H9 (cell line): ENCODE results near the gene STAT1. TPM values are rescaled to one million over a fixed set of nuclear protein-coding genes. Genes with fewer than 3 reads are reported as not detected.

Experiments
- DNase-seq: peaks from one replicate; pipeline ENCODE4 v3.0.0-alpha.2; 2017
- H2AFZ ChIP-seq: one replicate; pipeline ENCODE4 v1.6.1; 2013; ENCODE audit warnings: mild to moderate bottlenecking, low read length, control low read depth, moderate library complexity
- H2AK5ac ChIP-seq: 2 replicates; pipeline ENCODE4 v1.6.1; 2013; ENCODE audit warnings: low read length, control low read depth, mixed read lengths; ENCODE audit not compliant: insufficient read length
- H2BK120ac ChIP-seq: one replicate; pipeline ENCODE4 v1.6.1; 2013; ENCODE audit warnings: low read depth, mild to moderate bottlenecking, low read length, control low read depth, inconsistent platforms; ENCODE audit not compliant: poor library complexity, severe bottlenecking
- H2BK12ac ChIP-seq: 2 replicates; pipeline ENCODE4 v1.6.1; 2013; ENCODE audit warnings: low read length, control low read depth, mixed read lengths, low read depth; ENCODE audit not compliant: insufficient read length
- H2BK15ac ChIP-seq: 2 replicates; pipeline ENCODE4 v1.6.1; 2013; ENCODE audit warnings: low read depth, low read length, control low read depth
- H2BK20ac ChIP-seq: one replicate; pipeline ENCODE4 v1.6.1; 2013; ENCODE audit warnings: low read depth, mild to moderate bottlenecking, low read length, control low read depth, inconsistent platforms; ENCODE audit not compliant: poor library complexity, severe bottlenecking
- H2BK5ac ChIP-seq: 2 replicates; pipeline ENCODE4 v1.6.1; 2013; ENCODE audit warnings: low read length, control low read depth, mixed read lengths; ENCODE audit not compliant: insufficient read length
- H3K14ac ChIP-seq: 2 replicates; pipeline ENCODE4 v1.6.1; 2013; ENCODE audit warnings: low read length, control low read depth; ENCODE audit not compliant: insufficient read depth
- H3K18ac ChIP-seq: 2 replicates; pipeline ENCODE4 v1.6.1; 2013; ENCODE audit warnings: low read depth, mild to moderate bottlenecking, mixed read lengths, low read length, control low read depth; ENCODE audit not compliant: insufficient read length
- H3K23ac ChIP-seq: 2 replicates; pipeline ENCODE4 v1.6.1; 2013; ENCODE audit warnings: low read length, control low read depth, mixed read lengths, low read depth; ENCODE audit not compliant: insufficient read length
- H3K23me2 ChIP-seq: 2 replicates; pipeline ENCODE4 v1.6.1; 2013; ENCODE audit warnings: low read depth, mild to moderate bottlenecking, mixed read lengths, low read length, control low read depth; ENCODE audit not compliant: insufficient read length, poor library complexity, severe bottlenecking
- H3K27ac ChIP-seq: 2 replicates; pipeline ENCODE4 v1.5.1; 2013; ENCODE audit warnings: low read length, control low read depth, mixed read lengths, low read depth; ENCODE audit not compliant: insufficient read length
- H3K27me3 ChIP-seq: 2 replicates; pipeline ENCODE4 v1.6.1; 2013; ENCODE audit warnings: low read length, control low read depth, inconsistent platforms; ENCODE audit not compliant: insufficient read depth
- H3K4ac ChIP-seq: 2 replicates; pipeline ENCODE4 v1.6.1; 2013; ENCODE audit warnings: low read depth, mild to moderate bottlenecking, control low read depth, inconsistent platforms, low read length, moderate library complexity
- H3K4me1 ChIP-seq: 2 replicates; pipeline ENCODE4 v1.6.1; 2013; ENCODE audit warnings: low read length, control low read depth, inconsistent platforms; ENCODE audit not compliant: insufficient read depth
- H3K4me2 ChIP-seq: 2 replicates; pipeline ENCODE4 v1.6.1; 2013; ENCODE audit warnings: low read length, control low read depth, mixed read lengths; ENCODE audit not compliant: insufficient read length, insufficient read depth
- H3K56ac ChIP-seq: 2 replicates; pipeline ENCODE4 v1.6.1; 2013; ENCODE audit warnings: low read depth, mild to moderate bottlenecking, mixed read lengths, low read length, control low read depth; ENCODE audit not compliant: insufficient read length
- H3K79me1 ChIP-seq: 2 replicates; pipeline ENCODE4 v1.6.1; 2013; ENCODE audit warnings: low read depth, mild to moderate bottlenecking, moderate library complexity, low read length, control low read depth, inconsistent platforms; ENCODE audit not compliant: insufficient read depth, poor library complexity, severe bottlenecking
- H3K79me2 ChIP-seq: 2 replicates; pipeline ENCODE4 v1.6.1; 2013; ENCODE audit warnings: low read length, control low read depth, inconsistent platforms; ENCODE audit not compliant: insufficient read depth
- H3K9ac ChIP-seq: 2 replicates; pipeline ENCODE4 v1.6.1; 2013; ENCODE audit warnings: low read length, control low read depth, mixed read lengths; ENCODE audit not compliant: insufficient read length; ENCODE audit errors: extremely low read depth
- H3K9me3 ChIP-seq: one replicate; pipeline ENCODE4 v1.6.1; 2013; ENCODE audit warnings: low read depth, low read length, inconsistent platforms; ENCODE audit not compliant: control insufficient read depth
- H3T11ph ChIP-seq: one replicate; pipeline ENCODE4 v1.6.1; 2013; ENCODE audit warnings: mild to moderate bottlenecking, low read length, control low read depth, inconsistent platforms
- H4K20me1 ChIP-seq: one replicate; pipeline ENCODE4 v1.6.1; 2013; ENCODE audit not compliant: control insufficient read depth, insufficient read length, insufficient read depth
- H4K5ac ChIP-seq: 2 replicates; pipeline ENCODE4 v1.6.1; 2013; ENCODE audit warnings: low read depth, mild to moderate bottlenecking, mixed read lengths, low read length, control low read depth; ENCODE audit not compliant: insufficient read length
- H4K8ac ChIP-seq: replicated peaks from 2 replicates; pipeline ENCODE4 v1.6.1; 2013; ENCODE audit warnings: low read length, control low read depth, mixed read lengths, low read depth; ENCODE audit not compliant: insufficient read length
- H4K91ac ChIP-seq: 2 replicates; pipeline ENCODE4 v1.6.1; 2013; ENCODE audit warnings: low read depth, mild to moderate bottlenecking, moderate library complexity, mixed read lengths, low read length, control low read depth; ENCODE audit not compliant: insufficient read length
- H3K27ac Mint-ChIP-seq, 3 experiments: 2 replicates in 2 of 3; 3 replicates in 1 of 3; pipeline ENCODE4 v1.8.0; 2020 to 2021; ENCODE audit warnings: mixed read lengths in 3 of 3, mild to moderate bottlenecking in 1 of 3, moderate library complexity in 1 of 3
- H3K27me3 Mint-ChIP-seq: 2 replicates; pipeline ENCODE4 v1.8.0; 2021; ENCODE audit warnings: low read depth, mild to moderate bottlenecking, moderate library complexity, mixed read lengths
- H3K36me3 Mint-ChIP-seq, 3 experiments: 2 replicates in 2 of 3; 3 replicates in 1 of 3; pipeline ENCODE4 v1.8.0; 2020 to 2021; ENCODE audit warnings: low read depth in 3 of 3, mixed read lengths in 3 of 3; ENCODE audit not compliant: insufficient read depth in 1 of 3
- H3K4me1 Mint-ChIP-seq, 2 experiments: 2 replicates each; pipeline ENCODE4 v1.8.0; 2020; ENCODE audit warnings: mixed read lengths in 2 of 2
- H3K4me3 Mint-ChIP-seq, 2 experiments: 2 replicates in 1 of 2; 3 replicates in 1 of 2; pipeline ENCODE4 v1.8.0; 2020 to 2021; ENCODE audit warnings: mild to moderate bottlenecking in 2 of 2, mixed read lengths in 2 of 2, moderate library complexity in 1 of 2
- H3K9me3 Mint-ChIP-seq, 2 experiments: 2 replicates in 1 of 2; 3 replicates in 1 of 2; pipeline ENCODE4 v1.8.0; 2020; ENCODE audit warnings: mild to moderate bottlenecking in 2 of 2, mixed read lengths in 2 of 2, moderate library complexity in 1 of 2
- WGBS: extraction: QIAGEN DNeasy Blood & Tissue Kit; methylation state at CpG from one replicate; pipeline ENCODE4 v1.1.7; 2013; ENCODE audit warnings: missing lambda C conversion rate, low lambda C conversion rate, mixed read lengths; ENCODE audit not compliant: insufficient read length; ENCODE audit errors: extremely low coverage; 5-methylcytosine and 5-hydroxymethylcytosine counted together
- total RNA-seq: library from RNA; stranded (reverse); gene quantifications from 2 replicates; pipeline ENCODE4 v1.2.1, GENCODE V29; 2021
- TF ChIP-seq, protein P1 (sequence below): fragments of 200-600 bp; sonication (generic); conservative IDR thresholded peaks from 3 replicates; pipeline ENCODE4 v1.8.0; 2021; ENCODE audit warnings: antibody characterized with exemption, mild to moderate bottlenecking

The STAT1 gene
- total RNA-seq, 1 experiment from 2014 or later, result 48.1 TPM

DNA sequence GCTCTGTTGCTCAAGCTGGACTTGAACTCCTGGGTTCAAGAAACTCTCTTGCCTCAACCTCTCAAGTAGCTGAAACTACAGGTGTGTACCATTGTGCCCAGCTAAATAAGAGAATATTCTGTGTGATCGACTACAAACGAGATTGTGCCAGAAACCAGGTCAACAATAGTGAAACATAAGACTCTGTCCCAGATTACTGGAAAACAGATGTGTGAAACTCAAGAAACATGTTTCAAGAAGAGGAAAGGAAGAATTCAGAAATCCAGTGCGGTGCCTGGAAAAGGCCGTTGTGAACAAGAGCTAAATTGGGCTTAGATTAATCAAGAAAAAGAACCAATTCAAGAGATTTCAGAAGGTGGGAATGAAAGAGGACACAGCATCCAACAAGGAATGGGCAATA, 23.4 kb upstream of the STAT1 start:
- no peak overlapping the region for H4K91ac ChIP-seq
- Mint-ChIP-seq H3K27me3 (no peaks in the 10 kb centered on the region; the same call in 1 of the 2 replicates), H3K27ac (no peak overlapping the region), H3K4me3 (no peak overlapping the region), H3K36me3 (no peaks in the 10 kb centered on the region), H3K9me3 (no peaks in the 10 kb centered on the region), H3K4me1 (peaks cover 11% of the 10 kb centered on the region in 2 experiments)
- no peak overlapping the region for H3K4ac ChIP-seq
- no peak overlapping the region for H3K9ac ChIP-seq
- H4K8ac ChIP-seq, result no peak overlapping the region
- no peak overlapping the region for H2AFZ ChIP-seq
- no peak overlapping the region for H3K18ac ChIP-seq
- no CpG with 5 or more reads among the region's 4 CpGs for WGBS
- no peak overlapping the region for H3K14ac ChIP-seq
- H2BK20ac ChIP-seq, result no peak overlapping the region
- no peaks in the 10 kb centered on the region; the same call in 1 of the 2 replicates for H3K4me1 ChIP-seq
- no peak overlapping the region for H3K56ac ChIP-seq
- H3K4me2 ChIP-seq, result no peak overlapping the region
- H3T11ph ChIP-seq, result no peak overlapping the region
- H2BK12ac ChIP-seq, result no peak overlapping the region
- peak overlapping the region; percentile 9 for H2BK120ac ChIP-seq
- H4K20me1 ChIP-seq, result no peaks in the 10 kb centered on the region
- no peak overlapping the region for H3K27ac ChIP-seq
- no peaks in the 10 kb centered on the region for H3K23me2 ChIP-seq
- H4K5ac ChIP-seq, result no peak overlapping the region
- no peaks in the 10 kb centered on the region for H3K9me3 ChIP-seq
- no peaks in the 10 kb centered on the region for H3K79me1 ChIP-seq
- no peak for DNase-seq
- no peaks in the 10 kb centered on the region for H3K27me3 ChIP-seq
- no peaks in the 10 kb centered on the region for H3K79me2 ChIP-seq
- no peak overlapping the region for H2AK5ac ChIP-seq
- no peak overlapping the region for H3K23ac ChIP-seq
- no peak overlapping the region for H2BK5ac ChIP-seq
- no peak overlapping the region for H2BK15ac ChIP-seq
- TF ChIP-seq, protein P1, sequence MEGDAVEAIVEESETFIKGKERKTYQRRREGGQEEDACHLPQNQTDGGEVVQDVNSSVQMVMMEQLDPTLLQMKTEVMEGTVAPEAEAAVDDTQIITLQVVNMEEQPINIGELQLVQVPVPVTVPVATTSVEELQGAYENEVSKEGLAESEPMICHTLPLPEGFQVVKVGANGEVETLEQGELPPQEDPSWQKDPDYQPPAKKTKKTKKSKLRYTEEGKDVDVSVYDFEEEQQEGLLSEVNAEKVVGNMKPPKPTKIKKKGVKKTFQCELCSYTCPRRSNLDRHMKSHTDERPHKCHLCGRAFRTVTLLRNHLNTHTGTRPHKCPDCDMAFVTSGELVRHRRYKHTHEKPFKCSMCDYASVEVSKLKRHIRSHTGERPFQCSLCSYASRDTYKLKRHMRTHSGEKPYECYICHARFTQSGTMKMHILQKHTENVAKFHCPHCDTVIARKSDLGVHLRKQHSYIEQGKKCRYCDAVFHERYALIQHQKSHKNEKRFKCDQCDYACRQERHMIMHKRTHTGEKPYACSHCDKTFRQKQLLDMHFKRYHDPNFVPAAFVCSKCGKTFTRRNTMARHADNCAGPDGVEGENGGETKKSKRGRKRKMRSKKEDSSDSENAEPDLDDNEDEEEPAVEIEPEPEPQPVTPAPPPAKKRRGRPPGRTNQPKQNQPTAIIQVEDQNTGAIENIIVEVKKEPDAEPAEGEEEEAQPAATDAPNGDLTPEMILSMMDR, result no peak
